Loucy (cell line): ENCODE measurements around the gene MPPE1.

Experiments
- H2AFZ ChIP-seq: fragments of 200-600 bp; sonication (generic); 2 replicates; pipeline ENCODE4 v1.6.0; 2016; ENCODE audit warnings: antibody characterized with exemption, mild to moderate bottlenecking, low read length, moderate library complexity
- H3F3A ChIP-seq: fragments of 200-600 bp; 2 replicates; pipeline ENCODE4 v1.6.0; 2016; ENCODE audit warnings: antibody characterized with exemption, low read depth, mild to moderate bottlenecking
- H3K27me3 ChIP-seq: fragments of 200-600 bp; sonication (generic); 2 replicates; pipeline ENCODE4 v1.6.1; 2014; ENCODE audit warnings: low read length, mild to moderate bottlenecking; ENCODE audit not compliant: insufficient read depth, poor library complexity, severe bottlenecking
- H3K36me3 ChIP-seq: fragments of 200-600 bp; sonication (generic); 2 replicates; pipeline ENCODE4 v1.6.1; 2016; ENCODE audit warnings: low read length; ENCODE audit not compliant: insufficient read depth
- H3K4me1 ChIP-seq: fragments of 200-600 bp; sonication (generic); 2 replicates; pipeline ENCODE4 v1.5.1; 2014; ENCODE audit warnings: low read length, mild to moderate bottlenecking; ENCODE audit not compliant: insufficient read depth, poor library complexity, severe bottlenecking
- H3K4me2 ChIP-seq: fragments of 200-600 bp; sonication (generic); 2 replicates; pipeline ENCODE4 v1.6.0; 2014; ENCODE audit warnings: antibody characterized with exemption, low read length, low read depth, mild to moderate bottlenecking; ENCODE audit not compliant: poor library complexity, severe bottlenecking
- H3K4me3 ChIP-seq: fragments of 200-600 bp; sonication (generic); 2 replicates; pipeline ENCODE4 v1.5.1; 2014; ENCODE audit warnings: low read length, mild to moderate bottlenecking, mixed read lengths; ENCODE audit not compliant: poor library complexity, severe bottlenecking
- H3K79me2 ChIP-seq: fragments of 200-600 bp; sonication (generic); 2 replicates; pipeline ENCODE4 v1.6.1; 2014; ENCODE audit warnings: low read length; ENCODE audit not compliant: insufficient read depth
- H3K9ac ChIP-seq: fragments of 200-600 bp; sonication (generic); 2 replicates; pipeline ENCODE4 v1.6.0; 2014; ENCODE audit warnings: mild to moderate bottlenecking, low read depth, low read length, moderate library complexity; ENCODE audit not compliant: poor library complexity, severe bottlenecking
- H3K9me2 ChIP-seq: fragments of 200-600 bp; sonication (generic); replicated peaks from 2 replicates; pipeline ENCODE4 v1.6.1; 2016; ENCODE audit warnings: low read depth, low read length, mixed read lengths
- H3K9me3 ChIP-seq: fragments of 200-600 bp; sonication (generic); 2 replicates; pipeline ENCODE4 v1.6.1; 2014; ENCODE audit warnings: mild to moderate bottlenecking, antibody characterized with exemption, low read length, low read depth; ENCODE audit not compliant: insufficient read depth
- H4K20me1 ChIP-seq: fragments of 200-600 bp; sonication (generic); 2 replicates; pipeline ENCODE4 v1.6.0; 2014; ENCODE audit warnings: antibody characterized with exemption, low read length, mild to moderate bottlenecking; ENCODE audit not compliant: insufficient read depth, poor library complexity, severe bottlenecking
- CTCF ChIP-seq: fragments of 200-600 bp; sonication (generic); conservative IDR thresholded peaks from 2 replicates; pipeline ENCODE4 v1.5.1; 2014; ENCODE audit warnings: mild to moderate bottlenecking, antibody characterized with exemption, low read length
- EZH2phosphoT487 ChIP-seq: fragments of 200-600 bp; IDR thresholded peaks from 2 replicates; pipeline ENCODE4 v1.6.1; 2018; ENCODE audit warnings: antibody characterized with exemption, mild to moderate bottlenecking, moderate library complexity, borderline replicate concordance

Gene MPPE1

GRCh38 chr18:11883153-11883552, 25.0 kb downstream of the MPPE1 start:
- TF ChIP-seq CTCF (no peak), EZH2phosphoT487 (no peak)
- Histone ChIP-seq H3K9me3 (no peaks in the 10 kb centered on the region), H3K4me3 (no peak overlapping the region), H3K79me2 (no peaks in the 10 kb centered on the region), H3K4me1 (no peaks in the 10 kb centered on the region), H3K27me3 (no peaks in the 10 kb centered on the region), H3K9ac (no peak overlapping the region), H4K20me1 (no peaks in the 10 kb centered on the region), H3K36me3 (no peaks in the 10 kb centered on the region), H3K9me2 (no peaks in the 10 kb centered on the region), H2AFZ (no peak overlapping the region), H3F3A (no peaks in the 10 kb centered on the region), H3K4me2 (no peak overlapping the region)

GRCh38 chr18:11882636-11883035, 25.5 kb downstream of the MPPE1 start:
- Histone ChIP-seq H3K36me3 (no peaks in the 10 kb centered on the region), H3K4me3 (no peak overlapping the region), H4K20me1 (no peaks in the 10 kb centered on the region), H3K9me2 (no peaks in the 10 kb centered on the region), H3K4me1 (no peaks in the 10 kb centered on the region), H3K9me3 (no peaks in the 10 kb centered on the region), H3F3A (no peaks in the 10 kb centered on the region), H3K9ac (no peak overlapping the region), H2AFZ (no peak overlapping the region), H3K27me3 (no peaks in the 10 kb centered on the region), H3K4me2 (no peak overlapping the region), H3K79me2 (no peaks in the 10 kb centered on the region)
- TF ChIP-seq CTCF (no peak), EZH2phosphoT487 (no peak)

DNA sequence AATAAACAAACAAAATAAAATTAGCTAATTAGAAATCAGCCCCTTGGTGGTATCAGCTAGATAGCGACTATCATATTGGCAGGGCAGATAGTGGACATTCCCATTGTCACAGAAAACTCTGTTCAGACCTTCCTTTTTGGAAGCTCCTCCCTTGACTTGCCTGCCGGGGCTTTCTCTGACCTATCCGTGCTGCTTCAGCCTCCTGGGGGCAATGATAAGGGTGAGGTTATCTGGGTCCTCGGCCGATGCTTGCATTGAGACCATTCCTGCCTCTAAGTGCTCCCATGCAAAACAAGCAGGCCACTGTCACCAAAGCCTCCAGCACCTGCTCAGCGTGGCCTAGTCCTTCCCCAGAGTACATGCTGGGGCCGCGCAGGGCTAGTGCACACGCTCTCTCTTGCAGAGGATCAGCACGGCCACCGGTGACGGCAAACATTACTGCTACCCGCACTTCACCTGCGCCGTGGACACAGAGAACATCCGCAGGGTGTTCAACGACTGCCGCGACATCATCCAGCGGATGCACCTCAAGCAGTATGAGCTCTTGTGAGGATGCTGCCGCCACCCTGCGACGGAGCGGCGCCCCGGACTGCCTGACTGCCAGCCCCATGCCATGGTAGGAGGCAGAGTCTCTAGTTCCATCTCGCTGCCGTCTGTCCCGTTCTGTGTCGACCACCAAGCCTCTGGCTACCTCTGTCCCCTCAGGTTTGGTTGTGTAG, 27.4 kb downstream of the MPPE1 start:
- H3K9me2 ChIP-seq, result no peaks in the 10 kb centered on the region
- H3F3A ChIP-seq, result no peaks in the 10 kb centered on the region
- no peak overlapping the region for H3K4me2 ChIP-seq
- TF ChIP-seq EZH2phosphoT487 (no peak), CTCF (no peak)
- H2AFZ ChIP-seq, result no peak overlapping the region
- H3K27me3 ChIP-seq, result no peaks in the 10 kb centered on the region
- no peaks in the 10 kb centered on the region for H4K20me1 ChIP-seq
- no peaks in the 10 kb centered on the region for H3K79me2 ChIP-seq
- H3K36me3 ChIP-seq, result no peaks in the 10 kb centered on the region
- no peak overlapping the region for H3K9ac ChIP-seq
- no peak overlapping the region for H3K4me3 ChIP-seq
- no peaks in the 10 kb centered on the region for H3K9me3 ChIP-seq
- H3K4me1 ChIP-seq, result no peaks in the 10 kb centered on the region
